Keratinocyte (primary cell): ENCODE measurements around the gene PCDHB11.
"Not testable (repeated sequence)": the region's sequence is repeated elsewhere in the genome, so short reads cannot be mapped to it uniquely, and the experiment has no call there.

Experiments
- CTCF ChIP-seq, 3 experiments: IDR thresholded peaks in 1 of 3; conservative IDR thresholded peaks in 1 of 3; optimal IDR thresholded peaks in 1 of 3; 2 replicates in 2 of 3; 3 replicates in 1 of 3; pipeline versions ENCODE3 to v1.5.1; 2011; ENCODE audit warnings: low read length in 3 of 3, mild to moderate bottlenecking in 3 of 3, moderate library complexity in 2 of 3, control low read depth in 1 of 3, inconsistent platforms in 1 of 3; ENCODE audit not compliant: insufficient read depth in 2 of 3; ENCODE audit errors: extremely low read depth in 1 of 3
- EZH2 ChIP-seq: IDR thresholded peaks from one replicate; pipeline ENCODE4 v1.6.1; 2012; ENCODE audit warnings: inconsistent platforms, mild to moderate bottlenecking, low read length, moderate library complexity

DNA sequence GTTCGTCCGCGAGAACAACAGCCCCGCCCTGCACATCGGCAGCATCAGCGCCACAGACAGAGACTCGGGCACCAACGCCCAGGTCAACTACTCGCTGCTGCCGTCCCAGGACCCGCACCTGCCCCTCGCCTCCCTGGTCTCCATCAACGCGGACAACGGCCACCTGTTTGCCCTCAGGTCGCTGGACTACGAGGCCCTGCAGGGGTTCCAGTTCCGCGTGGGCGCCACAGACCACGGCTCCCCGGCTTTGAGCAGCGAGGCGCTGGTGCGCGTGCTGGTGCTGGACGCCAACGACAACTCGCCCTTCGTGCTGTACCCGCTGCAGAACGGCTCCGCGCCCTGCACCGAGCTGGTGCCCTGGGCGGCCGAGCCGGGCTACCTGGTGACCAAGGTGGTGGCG, 10.9 kb downstream of the PCDHB11 start:
- not testable (repeated sequence) for TF ChIP-seq EZH2; CTCF (optimal IDR thresholded peaks at IDR 0.05 in 1 of 3, IDR thresholded peaks at IDR 0.05 in 1 of 3, conservative IDR thresholded peaks at IDR 0.05 in 1 of 3; ENCODE audit: extremely low read depth in 1 of 3, insufficient read depth in 2 of 3, low read length in 3 of 3)
